ENCODE results near the gene UNC93A.

UNC93A gene

GRCh38 chr6:167325766-167326165 is 34.7 kb downstream of the UNC93A start:
- peaks cover 9% of the 10 kb centered on the region for H3K4me1 Mint-ChIP-seq
- TF ChIP-seq, protein P1, sequence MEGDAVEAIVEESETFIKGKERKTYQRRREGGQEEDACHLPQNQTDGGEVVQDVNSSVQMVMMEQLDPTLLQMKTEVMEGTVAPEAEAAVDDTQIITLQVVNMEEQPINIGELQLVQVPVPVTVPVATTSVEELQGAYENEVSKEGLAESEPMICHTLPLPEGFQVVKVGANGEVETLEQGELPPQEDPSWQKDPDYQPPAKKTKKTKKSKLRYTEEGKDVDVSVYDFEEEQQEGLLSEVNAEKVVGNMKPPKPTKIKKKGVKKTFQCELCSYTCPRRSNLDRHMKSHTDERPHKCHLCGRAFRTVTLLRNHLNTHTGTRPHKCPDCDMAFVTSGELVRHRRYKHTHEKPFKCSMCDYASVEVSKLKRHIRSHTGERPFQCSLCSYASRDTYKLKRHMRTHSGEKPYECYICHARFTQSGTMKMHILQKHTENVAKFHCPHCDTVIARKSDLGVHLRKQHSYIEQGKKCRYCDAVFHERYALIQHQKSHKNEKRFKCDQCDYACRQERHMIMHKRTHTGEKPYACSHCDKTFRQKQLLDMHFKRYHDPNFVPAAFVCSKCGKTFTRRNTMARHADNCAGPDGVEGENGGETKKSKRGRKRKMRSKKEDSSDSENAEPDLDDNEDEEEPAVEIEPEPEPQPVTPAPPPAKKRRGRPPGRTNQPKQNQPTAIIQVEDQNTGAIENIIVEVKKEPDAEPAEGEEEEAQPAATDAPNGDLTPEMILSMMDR (IDR thresholded peaks at IDR 0.05; ENCODE audit: unreplicated experiment in 3 of 3): no peak
- H3K36me3 Mint-ChIP-seq (ENCODE audit: low read depth): no peaks in the 10 kb centered on the region
- H3K27ac Mint-ChIP-seq: no peak overlapping the region
- no peak overlapping the region for H3K4me3 Mint-ChIP-seq
- H3K9me3 Mint-ChIP-seq: no peaks in the 10 kb centered on the region
- peaks cover 4% of the 10 kb centered on the region for H3K27me3 Mint-ChIP-seq (ENCODE audit: low read depth)

DNA sequence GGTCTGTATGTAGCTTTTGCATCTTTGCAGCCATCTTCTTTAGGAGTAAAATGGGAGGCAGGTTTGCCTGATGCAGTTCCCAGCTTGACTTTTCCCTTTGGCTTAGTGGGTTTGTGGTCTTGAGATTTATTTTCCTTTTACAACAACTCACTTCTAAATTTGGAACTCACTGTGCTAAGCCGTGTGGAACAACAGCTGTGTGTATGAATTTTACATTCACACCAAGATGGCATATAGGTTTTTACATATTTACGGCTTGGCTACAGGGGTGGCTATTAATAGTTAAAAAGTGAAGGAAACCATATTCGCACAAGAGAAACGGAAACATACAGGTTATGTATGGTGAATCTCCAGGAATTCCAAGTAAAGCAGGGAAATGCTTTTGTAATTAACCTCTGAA is 36.3 kb downstream of the UNC93A start:
- Mint-ChIP-seq H3K27ac (no peak overlapping the region), H3K9me3 (no peaks in the 10 kb centered on the region), H3K4me3 (no peak overlapping the region), H3K36me3 (ENCODE audit: low read depth) (no peaks in the 10 kb centered on the region), H3K4me1 (peaks cover 9% of the 10 kb centered on the region), H3K27me3 (ENCODE audit: low read depth) (peaks cover 10% of the 10 kb centered on the region)
- TF ChIP-seq, protein P1 (IDR thresholded peaks at IDR 0.05; ENCODE audit: unreplicated experiment in 3 of 3): no peak

DNA sequence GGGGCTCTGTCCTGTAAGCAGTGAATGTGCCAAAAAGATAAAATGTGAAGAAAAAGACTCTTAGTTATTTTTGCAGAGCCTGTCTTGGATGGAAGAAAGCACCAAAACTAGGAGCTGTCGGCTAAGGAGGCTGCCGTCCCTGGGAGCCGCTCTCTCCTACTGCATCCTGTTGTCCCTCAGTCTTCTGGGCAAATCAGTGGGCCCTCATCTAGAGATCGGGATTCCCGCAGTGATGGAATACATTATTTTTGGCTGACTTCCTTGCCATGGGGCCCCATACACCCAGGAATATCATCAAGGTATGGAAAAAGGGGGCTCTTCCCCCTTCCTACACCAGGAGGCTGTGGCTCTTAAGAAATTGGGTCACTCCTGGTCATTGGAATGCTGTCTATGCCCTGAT is 37.0 kb downstream of the UNC93A start:
- no peaks in the 10 kb centered on the region for H3K36me3 Mint-ChIP-seq (ENCODE audit: low read depth)
- H3K27me3 Mint-ChIP-seq (ENCODE audit: low read depth): peaks cover 10% of the 10 kb centered on the region
- no peak overlapping the region for H3K4me3 Mint-ChIP-seq
- no peaks in the 10 kb centered on the region for H3K9me3 Mint-ChIP-seq
- TF ChIP-seq, protein P1 (IDR thresholded peaks at IDR 0.05; ENCODE audit: unreplicated experiment in 3 of 3): no peak
- peaks cover 9% of the 10 kb centered on the region for H3K4me1 Mint-ChIP-seq
- no peak overlapping the region for H3K27ac Mint-ChIP-seq

DNA sequence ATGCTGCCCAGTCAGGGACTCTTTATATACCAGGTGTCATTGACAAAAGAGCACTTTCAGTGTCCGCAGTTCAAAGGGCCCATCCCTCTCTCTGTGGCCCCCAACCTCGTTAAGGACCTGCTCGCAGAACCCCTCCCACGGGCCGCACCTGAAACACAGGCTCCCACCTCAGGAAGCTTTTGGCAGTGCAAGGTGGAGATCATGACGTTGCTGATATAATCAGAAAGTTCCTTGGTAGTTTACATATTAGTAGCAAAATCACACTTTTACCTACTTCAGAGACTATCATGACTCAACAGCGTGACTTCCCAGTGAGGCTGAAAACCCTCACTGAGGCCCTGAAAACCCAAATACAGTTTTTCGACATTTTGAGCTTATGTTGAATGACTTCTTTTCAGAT is 37.9 kb downstream of the UNC93A start:
- H3K27me3 Mint-ChIP-seq (ENCODE audit: low read depth): peaks cover 10% of the 10 kb centered on the region
- no peak overlapping the region for H3K27ac Mint-ChIP-seq
- H3K36me3 Mint-ChIP-seq (ENCODE audit: low read depth): no peaks in the 10 kb centered on the region
- H3K4me3 Mint-ChIP-seq: no peak overlapping the region
- no peaks in the 10 kb centered on the region for H3K9me3 Mint-ChIP-seq
- H3K4me1 Mint-ChIP-seq: peaks cover 9% of the 10 kb centered on the region
- TF ChIP-seq, protein P1 (IDR thresholded peaks at IDR 0.05; ENCODE audit: unreplicated experiment in 3 of 3): no peak

DNA sequence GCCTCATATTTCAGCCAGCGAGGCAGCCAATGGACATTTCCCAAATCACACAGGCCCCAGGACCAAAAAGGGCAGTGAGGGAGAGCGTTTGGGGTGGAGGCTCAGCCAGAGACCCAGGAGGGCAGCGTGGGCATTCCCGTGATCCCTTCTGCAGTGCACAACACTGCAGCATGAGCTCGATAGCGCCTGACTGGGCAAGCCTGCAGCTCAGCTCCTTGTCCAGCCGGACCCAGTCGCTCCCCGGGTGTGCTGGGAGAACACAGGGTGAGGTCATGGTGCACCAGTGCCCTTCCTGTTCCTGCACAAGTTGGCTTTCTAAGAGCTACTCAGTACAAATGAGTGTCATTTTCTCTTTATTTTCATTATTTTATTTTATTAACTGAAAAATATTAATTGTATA is 39.6 kb downstream of the UNC93A start:
- Mint-ChIP-seq H3K27me3 (ENCODE audit: low read depth) (peaks cover 10% of the 10 kb centered on the region), H3K4me3 (no peak overlapping the region), H3K9me3 (no peaks in the 10 kb centered on the region), H3K4me1 (peaks cover 9% of the 10 kb centered on the region), H3K27ac (no peak overlapping the region), H3K36me3 (ENCODE audit: low read depth) (no peaks in the 10 kb centered on the region)
- TF ChIP-seq, protein P1 (IDR thresholded peaks at IDR 0.05; ENCODE audit: unreplicated experiment in 3 of 3): no peak

DNA sequence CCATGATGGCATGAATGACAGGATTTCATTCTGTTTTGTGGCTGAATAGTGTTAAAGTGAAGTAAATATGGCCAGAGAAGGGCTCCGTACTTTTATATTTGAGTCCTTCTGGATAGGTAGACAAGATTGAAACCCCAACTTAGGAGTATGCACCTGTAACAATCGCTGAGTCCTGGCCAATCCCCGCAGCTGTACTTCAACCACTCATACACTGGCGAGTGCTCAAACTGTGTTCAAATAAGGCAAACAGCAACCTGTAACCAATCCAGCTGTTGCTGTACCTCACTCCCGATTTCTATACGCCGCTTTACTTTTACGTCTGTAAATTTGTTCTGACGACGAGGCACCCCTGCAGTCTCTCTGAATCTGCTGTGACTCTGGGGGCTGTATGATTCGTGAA is 40.5 kb downstream of the UNC93A start:
- Mint-ChIP-seq H3K9me3 (no peaks in the 10 kb centered on the region), H3K27me3 (ENCODE audit: low read depth) (peaks cover 10% of the 10 kb centered on the region), H3K4me3 (no peak overlapping the region), H3K4me1 (peaks cover 8% of the 10 kb centered on the region), H3K36me3 (ENCODE audit: low read depth) (no peaks in the 10 kb centered on the region), H3K27ac (no peak overlapping the region)
- TF ChIP-seq, protein P1 (IDR thresholded peaks at IDR 0.05; ENCODE audit: unreplicated experiment in 3 of 3): no peak
